Ecto neural progenitor cell (in vitro differentiated cells): ENCODE measurements around the gene TMEM131.

Experiments used
- DNase-seq: peaks from one replicate; pipeline ENCODE4 v3.0.0-alpha.2; 2018; ENCODE audit warnings: low spot score

The TMEM131 gene

GRCh38 chr2:97738179-97739019, 257.3 kb downstream of the TMEM131 start:
- no peak for DNase-seq

DNA sequence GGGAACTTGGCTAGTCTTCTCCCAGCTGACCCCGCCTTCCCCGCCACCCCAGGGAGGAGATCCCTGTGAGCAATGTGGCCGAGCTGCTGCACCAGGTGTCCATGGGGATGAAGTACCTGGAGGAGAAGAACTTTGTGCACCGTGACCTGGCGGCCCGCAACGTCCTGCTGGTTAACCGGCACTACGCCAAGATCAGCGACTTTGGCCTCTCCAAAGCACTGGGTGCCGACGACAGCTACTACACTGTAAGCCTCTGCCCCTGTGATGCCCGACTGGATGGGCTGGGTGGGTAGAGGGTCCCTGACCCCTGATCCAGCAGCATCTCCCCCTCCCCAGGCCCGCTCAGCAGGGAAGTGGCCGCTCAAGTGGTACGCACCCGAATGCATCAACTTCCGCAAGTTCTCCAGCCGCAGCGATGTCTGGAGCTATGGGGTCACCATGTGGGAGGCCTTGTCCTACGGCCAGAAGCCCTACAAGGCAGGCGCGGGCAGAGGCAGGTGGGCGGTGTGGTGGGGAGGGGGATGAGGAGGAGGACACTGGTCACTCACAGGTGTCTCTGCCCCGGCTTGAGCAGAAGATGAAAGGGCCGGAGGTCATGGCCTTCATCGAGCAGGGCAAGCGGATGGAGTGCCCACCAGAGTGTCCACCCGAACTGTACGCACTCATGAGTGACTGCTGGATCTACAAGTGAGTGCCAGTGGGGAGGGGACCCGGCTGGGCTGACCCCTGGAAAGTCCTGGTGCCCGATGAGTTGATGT, 258.1 kb downstream of the TMEM131 start:
- no peak for DNase-seq

DNA sequence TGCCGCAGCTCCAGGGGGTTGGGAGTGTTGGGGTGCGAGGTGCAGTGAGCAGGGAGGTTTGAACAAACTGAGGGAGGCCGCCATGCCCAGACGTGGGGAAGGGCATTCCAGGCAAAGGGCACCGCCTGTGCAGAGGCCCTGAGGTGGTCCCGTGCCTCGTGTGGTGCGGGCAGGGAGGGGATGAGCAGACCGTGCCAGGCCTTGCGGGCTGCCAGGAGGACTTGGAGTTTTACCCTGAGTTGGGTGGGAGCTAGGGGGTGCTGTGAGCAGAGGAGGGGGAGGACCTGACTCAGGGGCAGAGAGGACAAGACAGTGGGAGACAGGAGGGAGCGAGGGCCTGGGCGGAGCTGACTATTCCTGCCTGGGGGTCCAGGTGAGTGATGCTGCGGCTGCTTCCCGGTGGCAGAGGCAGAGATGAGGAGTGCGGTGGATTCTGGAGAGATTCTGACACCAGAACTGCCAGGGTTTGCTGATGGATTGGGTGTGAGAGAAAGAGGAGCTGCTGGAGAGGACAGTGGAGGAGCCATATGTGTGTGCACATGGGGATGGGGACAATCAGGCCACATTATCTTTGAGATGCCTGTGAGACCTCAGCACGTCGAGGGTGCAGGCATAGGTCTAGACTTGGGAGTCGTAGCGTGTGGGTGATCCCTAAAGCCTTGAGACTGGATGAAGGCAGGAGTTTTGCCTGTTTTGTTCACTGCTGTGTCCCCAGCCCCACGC, 259.0 kb downstream of the TMEM131 start:
- no peak for DNase-seq

DNA sequence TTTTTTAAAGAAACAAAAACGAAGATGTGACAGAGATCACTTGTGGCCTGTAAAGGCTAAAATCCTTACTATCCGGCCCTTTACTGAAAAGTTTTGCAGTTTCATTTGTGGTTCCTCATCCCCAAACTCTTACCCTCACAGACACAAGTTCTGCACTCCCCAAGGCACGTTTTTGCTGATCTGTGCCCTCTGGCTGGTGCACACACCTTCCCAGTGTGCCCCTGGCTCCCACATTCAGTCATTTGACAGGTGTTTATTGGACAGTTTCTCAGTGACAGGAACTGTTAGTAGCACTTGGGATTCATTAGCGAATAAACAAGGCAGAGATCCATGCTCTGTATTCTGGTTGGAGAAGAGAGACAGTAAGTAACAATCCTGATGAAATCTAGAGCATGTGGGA, 259.6 kb downstream of the TMEM131 start:
- DNase-seq = no peak

DNA sequence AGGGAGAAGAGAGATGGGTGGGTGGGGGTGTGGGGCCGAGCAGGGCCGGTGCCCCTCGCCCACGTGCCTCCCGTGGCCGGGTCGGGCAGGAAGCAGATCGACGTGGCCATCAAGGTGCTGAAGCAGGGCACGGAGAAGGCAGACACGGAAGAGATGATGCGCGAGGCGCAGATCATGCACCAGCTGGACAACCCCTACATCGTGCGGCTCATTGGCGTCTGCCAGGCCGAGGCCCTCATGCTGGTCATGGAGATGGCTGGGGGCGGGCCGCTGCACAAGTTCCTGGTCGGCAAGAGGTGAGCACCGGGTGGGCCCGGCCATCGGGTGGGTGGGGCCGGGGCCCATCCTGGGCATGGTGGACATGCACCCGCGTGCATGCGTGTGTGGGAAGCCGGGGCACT, 260.6 kb downstream of the TMEM131 start:
- DNase-seq = no peak

GRCh38 chr2:97734061-97735051, 261.4 kb downstream of the TMEM131 start:
- no peak for DNase-seq

GRCh38 chr2:97733341-97734035, 262.3 kb downstream of the TMEM131 start:
- DNase-seq = no peak

DNA sequence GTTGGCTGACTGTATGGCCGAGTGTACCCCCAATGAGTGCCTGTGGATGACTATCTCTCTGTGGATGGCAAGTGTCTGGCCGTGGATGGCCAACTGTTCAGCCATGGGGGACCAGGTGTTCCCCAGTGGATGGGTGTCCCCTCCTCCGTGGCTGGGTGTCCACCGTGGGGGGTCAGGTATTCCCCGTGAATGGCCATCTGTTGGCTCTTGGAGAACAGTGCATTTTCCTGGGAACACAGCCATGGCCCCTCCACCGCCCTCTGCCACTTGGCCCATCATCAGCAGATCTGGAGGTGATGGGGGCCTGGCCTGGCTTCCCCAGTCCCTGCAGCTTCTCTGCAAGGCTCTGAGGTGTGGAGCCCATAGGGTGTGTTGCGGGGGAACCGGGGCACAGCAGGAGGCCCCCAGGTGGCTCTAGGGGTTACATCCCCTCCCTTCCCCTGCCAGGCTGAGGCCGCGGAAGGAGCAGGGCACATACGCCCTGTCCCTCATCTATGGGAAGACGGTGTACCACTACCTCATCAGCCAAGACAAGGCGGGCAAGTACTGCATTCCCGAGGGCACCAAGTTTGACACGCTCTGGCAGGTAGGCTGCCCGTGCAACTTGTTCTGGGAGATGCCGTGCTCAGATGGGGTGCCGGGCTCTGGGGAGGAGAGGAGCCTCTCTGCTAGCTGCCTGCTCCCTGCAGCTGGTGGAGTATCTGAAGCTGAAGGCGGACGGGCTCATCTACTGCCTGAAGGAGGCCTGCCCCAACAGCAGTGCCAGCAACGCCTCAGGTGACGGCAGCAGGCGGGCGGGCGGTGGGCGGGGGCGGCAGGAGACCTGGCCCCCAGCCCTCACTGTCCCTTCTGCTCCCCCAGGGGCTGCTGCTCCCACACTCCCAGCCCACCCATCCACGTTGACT, 263.1 kb downstream of the TMEM131 start:
- DNase-seq = no peak

- DNase-seq = no peak
Observed at GRCh38 chr2:97731274-97732020, 264.3 kb downstream of the TMEM131 start.

- no peak for DNase-seq
Observed at GRCh38 chr2:97730245-97730644, 265.5 kb downstream of the TMEM131 start.

DNA sequence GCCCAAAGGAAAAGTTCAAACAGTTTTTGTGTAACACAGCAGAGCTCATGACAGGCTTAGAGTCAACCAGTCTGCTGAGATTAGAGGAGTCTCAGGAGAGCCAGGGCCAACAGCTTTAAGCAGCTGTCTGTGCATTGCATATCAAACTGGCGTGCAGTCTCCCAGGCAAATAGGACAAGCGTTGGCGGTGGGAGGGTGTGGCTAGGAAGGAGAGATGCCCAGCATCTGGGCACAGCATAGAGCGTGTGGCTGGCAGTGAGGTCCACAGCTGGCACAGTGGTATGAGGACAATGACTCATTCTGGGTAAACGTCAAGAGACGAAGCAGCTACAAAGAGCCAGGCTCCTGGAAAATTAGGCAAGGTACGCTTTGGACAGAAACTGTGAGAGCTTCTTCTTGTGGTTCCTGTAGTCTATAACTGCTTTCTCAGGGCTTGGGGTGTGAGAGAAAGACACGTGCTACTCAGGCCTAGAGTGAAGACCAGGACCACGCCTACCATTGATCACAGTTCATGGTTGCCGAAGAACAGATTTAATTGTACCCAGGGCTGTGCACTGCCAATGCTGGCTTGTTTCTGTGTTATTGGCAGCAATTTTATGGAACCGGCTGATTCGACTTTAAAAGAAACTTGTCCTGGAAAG, 267.5 kb downstream of the TMEM131 start:
- no peak for DNase-seq

DNA sequence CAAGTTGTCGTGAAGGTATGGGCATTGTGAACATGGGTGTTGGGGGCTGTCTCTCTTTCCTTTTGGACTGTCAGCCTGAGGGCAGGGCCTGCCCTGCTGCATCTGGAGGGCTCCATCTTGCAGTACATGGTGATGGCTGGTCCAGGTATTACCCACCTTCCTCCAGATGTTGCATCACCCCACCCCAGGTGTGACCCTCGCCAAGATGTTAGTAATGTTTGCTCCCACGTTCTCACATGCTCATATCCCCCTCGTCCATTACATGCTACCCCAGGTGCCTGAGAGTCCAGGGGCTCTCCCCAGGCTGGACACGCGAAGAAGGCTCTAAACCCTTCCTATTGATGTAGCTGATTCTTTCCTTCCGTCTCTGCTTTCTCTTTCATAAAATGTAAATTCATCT, 268.5 kb downstream of the TMEM131 start:
- no peak for DNase-seq

DNA sequence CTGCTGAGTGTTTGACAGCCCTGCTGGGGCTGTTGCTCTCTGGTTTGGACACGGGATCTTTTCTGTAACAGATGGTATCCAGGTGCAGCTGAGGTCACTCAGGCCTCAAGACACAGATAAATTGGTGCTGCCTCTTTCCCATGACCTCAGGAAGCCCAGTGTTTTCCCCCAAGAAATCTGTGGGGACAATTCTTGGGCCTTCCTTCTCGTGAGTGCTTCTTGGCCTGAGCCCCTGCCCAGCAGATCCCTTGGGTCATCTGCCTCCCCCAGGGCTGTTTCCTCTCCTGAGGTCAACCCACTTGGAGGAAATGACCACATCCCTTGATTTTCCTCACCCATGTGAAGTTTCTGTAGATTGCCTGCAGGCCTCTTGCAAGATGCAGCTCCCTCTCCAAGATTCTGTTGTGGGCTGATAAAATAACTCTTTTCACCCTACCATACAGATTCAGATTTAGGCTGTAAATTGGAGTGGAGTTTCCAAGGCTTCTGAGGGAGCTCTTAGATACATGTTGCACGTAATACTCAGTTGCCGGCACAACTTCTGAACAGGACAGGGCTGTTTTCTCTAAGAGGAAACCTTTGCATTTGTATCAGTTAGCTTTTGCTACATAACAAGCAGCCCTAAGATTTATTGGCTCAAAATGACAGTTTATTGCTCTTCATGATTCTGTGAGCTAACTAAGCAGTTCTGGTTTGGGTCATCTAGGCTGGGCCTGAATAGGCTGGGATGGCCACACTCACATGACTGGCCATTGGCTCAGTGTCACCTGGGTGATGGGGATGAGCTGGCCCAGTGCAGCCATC, 269.3 kb downstream of the TMEM131 start:
- no peak for DNase-seq

GRCh38 chr2:97724946-97725688, 270.6 kb downstream of the TMEM131 start:
- no peak for DNase-seq

DNA sequence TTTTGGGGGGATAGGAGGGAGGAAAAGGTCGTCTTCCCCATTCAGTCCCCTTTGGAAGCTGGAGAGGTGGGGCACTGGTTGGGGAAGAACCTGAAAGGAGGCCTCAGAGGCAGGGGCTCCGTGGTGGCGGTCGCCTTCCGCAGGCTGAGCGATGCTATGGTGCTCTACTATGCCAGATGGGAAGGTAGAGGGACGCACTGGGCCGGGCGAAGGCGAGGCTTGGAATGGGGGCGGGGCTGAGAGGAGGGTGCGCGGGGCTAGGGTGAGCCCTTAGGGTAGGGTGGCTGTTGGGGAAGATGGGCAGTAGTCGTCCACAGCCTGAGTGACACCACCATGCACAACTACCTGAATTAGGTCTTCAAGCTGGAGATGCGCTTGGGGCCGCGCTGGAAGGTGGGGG, 271.2 kb downstream of the TMEM131 start:
- DNase-seq = no peak

GRCh38 chr2:97724073-97724410, 271.7 kb downstream of the TMEM131 start:
- no peak for DNase-seq
